ENCODE data around the gene UFC1.
A peak's percentile ranks its signal among the peaks of the same experiment; 100 is the strongest.

The UFC1 gene

DNA sequence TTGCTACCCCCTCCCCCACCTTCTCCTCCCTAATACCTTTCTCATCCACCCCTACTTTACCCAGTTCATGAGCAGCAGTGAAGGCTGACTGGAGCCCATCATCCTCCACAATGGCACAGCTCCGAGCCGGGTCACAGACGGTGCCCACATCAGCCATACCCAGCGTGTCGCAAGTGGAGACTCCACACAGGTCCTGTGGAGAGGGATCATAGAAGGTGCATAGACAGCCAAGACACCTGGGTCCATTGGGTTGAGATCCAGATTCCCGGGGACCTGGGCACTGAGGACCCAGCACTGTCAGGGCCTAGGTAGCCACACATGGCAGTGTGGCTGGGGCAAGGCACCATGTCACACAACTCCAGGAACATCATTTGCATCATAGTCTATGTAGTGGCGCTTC, 42.3 kb downstream of the UFC1 start:
- DNase-seq = no peak

DNA sequence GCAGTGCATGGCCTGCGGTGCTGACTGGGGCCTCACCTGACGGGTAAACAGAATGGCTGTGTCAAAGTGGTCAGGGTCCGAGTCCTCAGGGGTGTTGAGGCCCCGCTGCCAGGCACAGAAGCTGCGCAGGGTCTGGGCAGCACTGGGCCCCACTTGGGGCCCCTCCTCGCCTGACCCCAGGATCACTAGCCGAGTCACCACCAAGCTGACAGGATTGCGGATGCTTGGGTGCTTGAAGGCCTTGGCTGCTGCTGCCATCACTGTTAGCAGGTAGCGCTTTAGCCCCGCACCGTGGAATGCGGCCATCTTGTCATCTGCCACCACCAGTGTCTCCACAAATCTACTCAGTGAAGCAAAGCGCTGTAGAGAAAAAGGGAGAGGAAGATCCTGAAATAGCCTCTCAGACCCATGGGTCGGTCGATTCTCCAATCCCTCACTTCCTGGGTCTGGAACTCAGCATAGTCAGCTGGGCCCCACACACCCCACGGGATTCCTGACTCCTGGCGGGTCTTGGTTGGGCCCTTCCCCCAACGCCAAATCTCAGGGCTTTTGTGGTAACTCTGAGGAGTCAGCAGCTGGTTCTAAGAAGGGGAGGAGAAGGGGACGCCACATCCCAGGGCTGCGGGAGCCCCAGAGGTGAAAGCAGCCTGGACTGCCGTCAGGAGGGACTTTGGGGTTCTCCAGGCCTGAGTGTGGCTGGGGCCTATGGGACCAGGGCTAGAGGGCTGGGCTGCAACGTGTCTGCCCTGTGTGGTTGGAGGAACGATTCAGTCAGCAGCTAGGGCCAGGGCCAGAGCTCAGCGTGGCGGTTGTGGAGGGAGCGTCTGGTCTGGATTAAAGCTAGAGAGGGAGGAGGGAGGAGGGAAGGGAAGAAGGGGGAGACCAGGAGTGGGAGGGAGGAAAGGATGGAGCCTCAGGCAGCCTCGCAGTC, 43.0 kb downstream of the UFC1 start:
- no peak for DNase-seq

DNA sequence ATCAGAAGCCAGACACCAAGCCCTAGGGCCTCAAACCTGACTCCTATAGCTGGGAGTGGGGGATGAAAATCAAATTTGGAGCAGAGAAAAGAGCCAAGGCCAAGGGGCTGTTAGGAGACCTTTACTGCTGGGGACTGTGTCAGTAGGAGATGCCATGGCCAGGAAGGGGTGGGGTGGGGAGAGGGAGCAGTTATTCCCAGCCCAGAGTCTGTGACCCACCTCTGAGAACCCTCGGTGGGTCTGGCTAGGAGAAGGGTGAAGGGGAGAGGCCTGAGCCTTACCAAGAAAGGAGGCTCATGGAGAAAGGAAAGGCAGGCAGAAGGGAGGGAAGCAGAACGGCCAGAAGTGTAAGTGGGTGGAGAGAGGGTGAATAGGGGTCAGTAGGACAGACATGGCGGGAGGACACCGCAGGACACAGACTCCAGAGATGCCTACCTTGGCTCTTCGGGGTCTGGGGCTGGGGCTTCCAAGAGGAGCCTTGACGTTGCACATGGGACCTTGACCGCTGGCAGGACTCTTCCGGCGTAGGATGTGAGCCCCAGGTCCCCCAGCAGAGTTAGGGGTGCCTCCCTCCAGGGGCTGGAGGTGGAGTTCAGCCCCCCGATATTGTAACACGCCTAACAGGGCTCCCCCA, 43.9 kb downstream of the UFC1 start:
- no peak for DNase-seq

DNA sequence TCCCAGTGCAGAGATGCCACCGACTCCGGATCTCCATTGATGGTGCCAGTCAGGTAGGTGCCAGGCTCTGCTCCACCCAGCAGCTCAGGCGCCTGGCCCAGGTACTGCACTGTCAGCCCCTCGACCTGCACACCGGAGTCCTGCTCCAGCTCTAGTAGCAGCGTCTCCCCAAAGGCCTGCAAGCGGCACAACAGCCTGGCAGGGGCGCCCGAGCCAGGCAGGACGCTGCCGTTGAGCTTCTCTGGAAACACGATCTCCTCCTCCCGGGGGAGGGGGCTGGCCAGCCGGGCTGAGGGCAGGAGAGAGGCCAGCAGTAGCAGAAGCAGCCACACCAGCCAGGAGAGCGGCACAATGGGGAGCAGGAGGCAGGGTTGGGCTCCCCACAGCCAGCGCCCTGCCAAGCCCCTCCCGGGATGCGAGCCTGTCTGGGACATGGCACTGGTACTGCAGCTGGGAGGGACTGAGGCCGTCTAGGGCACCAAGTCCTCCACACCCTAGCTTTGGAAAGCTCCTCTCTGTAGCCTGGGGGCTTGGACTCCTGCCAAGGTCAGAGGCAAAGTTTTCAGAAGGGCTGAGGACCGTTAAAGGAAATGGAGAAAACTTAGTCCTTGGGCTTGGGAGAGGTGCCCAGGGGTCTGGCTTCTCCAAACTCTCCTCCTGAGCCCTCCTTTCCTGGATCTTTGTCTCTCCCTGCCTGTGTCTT, 44.6 kb downstream of the UFC1 start:
- DNase-seq = no peak

DNA sequence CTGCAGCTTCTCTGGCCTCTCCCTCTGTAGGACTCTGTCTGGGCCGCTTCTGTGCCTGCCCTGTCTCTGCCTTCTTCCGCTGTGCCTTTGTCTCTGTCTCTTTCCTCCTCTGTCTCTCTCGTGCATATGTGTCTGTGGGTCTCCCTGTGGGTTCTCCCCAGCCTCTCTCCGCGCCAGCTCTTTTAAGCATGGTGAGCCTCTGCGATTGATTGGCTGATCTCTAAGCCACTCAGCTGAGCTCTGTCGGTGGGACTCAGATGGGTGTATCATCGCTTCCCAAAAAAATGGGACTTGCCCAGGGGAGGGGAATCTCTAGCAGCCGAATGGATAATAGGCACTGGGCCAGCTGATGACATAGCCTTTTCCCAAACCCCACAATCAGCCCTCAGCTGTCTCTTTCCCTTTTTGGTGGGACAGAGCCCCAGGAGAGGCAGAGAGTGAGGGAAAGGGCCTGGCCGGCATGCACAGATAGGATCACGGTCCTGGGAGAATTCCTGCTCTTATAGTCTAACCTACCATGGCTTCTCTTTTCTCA, 45.2 kb downstream of the UFC1 start, which contains the start of gene ADAMTS4:
ADAMTS4 (minus strand) TSS at position 158 of the 535 bp plus-strand sequence. CDS start 427 bp downstream, outside the sequence.
- DNase-seq = no peak

DNA sequence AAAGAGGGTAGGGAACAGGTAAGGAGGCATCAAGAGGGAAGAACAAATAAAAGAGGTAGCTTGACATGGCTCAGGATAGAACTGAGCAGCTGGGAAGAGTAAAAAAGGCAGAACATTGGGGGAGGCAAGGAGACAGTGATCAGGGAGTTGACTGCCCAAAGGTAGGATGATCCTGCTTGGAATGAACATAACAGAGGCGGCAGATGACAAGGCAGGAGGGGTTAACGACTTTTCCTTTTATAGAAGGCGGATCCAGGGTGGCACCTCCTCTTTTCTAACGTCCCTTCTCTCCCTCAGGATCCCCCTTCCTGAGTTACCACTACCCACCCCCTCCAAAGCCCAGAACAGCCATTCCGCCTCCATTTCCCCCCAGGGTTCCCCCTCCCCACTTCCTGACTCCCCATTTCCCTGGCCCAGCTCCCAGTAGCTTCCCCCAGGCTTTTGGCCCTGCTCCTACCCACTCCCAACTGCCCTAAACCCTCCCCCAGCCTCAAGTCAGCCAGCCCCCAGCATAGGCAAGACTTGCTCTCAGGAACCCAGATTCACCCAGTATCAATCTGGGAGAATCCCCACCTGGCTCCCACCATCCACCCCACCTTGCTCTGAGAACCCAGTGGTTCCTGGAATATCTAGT, 45.8 kb downstream of the UFC1 start:
- no peak for DNase-seq

DNA sequence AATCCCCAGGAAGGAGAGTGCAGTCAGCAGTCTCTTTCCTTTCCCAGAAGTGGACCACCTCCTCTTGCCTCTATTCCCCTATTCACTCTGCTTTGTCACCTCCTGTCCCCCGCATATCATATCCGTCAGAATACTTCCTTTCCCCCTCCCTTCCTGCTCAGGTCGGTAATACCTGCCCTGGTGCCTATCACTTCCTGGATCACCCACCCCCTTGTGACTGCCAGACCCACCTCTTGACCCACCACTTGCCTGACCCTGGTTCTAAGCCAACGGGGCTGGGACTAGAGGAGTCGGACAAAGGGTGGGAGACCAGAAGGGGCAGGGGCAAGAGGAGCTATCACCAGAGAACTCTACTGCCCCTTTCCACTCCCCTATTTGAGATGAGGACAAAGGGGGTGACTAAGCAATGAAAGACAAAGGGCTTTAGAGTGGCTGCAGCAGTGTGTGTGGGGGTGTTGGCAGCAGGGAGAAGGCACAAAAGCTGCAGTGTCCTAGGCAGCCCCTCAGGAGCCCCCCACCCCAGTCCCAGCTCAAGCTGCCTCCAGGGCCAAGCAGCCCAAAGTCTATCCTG, 46.7 kb downstream of the UFC1 start:
- DNase-seq = no peak

DNA sequence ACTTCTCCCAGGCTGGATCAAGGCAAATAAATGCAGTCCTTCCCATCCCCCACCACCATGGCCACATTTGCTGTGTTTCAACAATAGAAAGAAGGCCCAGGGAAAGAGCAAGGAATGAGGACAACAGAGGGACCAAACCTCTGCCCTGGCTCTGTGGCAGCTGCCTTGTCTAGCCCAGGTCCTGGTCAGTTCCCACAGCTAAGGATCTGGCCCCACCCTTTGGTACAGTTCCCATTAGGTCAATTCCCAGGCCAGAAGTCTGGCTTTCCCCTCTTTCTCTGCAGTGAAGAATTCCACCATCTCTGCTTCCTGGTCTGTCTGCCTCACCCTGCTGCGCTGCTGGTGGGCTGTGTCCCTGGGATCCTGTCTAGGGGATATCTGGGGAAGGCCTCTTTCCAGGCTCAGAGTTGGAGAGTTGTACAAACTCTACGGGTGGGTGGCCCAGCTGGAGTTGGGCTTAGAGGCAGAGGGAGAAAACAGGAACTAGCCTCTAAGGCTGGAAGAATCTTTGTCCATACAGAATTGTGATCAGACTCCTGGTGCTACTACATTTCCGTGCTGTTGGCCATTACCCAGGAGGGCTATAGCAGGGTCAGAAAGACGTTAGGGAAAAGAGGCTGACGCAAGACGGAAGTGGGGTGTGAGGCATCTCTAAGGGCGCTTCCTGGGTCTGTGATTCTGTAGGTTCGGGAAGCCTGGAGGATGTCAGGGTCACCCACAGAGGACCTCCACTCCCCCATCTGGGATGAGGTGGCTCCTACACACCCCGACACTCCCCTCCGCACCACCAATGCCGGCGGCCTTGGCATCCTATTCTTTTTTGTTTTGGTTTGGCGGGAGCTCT, 47.4 kb downstream of the UFC1 start:
- DNase-seq = no peak

DNA sequence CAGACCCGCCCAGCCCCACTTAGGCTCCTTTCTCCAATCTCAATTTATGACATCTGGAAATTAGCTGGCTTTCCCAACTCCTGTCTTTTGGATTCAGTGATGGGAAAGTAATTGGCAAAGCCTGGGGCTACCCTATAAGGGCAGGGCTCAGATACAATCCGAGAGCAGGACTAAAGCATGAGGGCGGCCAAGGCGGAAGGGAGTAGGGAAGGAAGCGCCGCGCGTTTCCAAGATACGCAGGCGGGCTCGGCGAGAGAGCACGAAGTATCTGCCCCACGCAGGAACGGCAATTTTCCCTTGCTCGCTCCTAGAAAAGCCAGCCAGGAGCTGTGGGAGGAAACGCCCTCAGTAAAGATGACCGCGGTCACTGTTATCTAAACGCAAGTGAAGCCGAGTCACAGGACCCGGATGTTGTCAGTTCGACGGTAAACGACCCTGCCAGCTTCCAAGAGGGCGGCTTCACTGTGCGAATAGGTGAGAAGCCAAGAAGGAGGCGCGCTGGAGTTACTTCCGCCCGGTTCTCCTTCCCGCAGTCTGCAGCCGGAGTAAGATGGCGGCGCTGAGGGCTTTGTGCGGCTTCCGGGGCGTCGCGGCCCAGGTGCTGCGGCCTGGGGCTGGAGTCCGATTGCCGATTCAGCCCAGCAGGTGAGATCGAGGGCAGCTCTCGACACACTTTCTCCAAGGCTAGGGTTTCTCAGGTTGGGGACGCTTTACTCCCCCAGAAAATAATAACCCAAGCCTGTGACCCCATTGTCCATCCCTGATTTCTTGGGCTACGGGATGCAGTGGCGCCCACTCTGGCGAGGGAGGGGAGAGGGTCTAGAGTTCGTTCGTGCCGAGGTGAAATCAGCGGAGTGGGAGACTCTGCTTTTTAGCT, 48.3 kb downstream of the UFC1 start, which contains the start of gene NDUFS2:
NDUFS2 (plus strand) TSS at position 532 of the 877 bp plus-strand sequence; CDS start at position 551, 19 bp downstream.
- peak; percentile 97 for DNase-seq

DNA sequence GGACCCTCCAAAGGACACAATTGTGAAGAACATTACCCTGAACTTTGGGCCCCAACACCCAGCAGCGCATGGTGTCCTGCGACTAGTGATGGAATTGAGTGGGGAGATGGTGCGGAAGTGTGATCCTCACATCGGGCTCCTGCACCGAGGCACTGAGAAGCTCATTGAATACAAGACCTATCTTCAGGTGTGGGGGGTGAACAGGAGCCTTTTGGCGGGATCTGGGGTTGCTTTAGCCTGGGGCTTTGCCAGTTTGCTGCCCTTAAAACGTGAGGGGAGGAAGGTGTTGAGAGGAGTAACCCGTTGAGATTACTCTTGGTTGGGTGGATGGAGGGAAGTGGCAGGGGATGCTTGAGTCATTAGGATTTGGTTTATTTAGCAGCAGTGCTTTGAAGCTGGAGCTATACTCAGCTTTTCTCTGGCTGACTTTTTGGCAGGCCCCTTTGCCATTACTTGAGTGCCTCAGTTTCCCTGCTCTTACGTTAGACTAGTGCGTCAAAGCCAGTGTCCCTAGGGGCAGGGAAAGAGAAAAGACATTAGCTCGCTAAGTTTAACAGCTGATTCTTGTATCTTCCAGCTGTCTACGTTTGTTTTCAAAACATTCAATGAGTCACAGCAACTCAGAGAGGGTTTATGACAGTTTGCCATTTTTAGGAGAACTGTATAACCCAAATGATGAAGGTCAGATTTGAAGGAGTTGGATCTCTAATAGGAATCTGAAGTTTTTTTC, 52.8 kb downstream of the UFC1 start:
- DNase-seq = no peak

DNA sequence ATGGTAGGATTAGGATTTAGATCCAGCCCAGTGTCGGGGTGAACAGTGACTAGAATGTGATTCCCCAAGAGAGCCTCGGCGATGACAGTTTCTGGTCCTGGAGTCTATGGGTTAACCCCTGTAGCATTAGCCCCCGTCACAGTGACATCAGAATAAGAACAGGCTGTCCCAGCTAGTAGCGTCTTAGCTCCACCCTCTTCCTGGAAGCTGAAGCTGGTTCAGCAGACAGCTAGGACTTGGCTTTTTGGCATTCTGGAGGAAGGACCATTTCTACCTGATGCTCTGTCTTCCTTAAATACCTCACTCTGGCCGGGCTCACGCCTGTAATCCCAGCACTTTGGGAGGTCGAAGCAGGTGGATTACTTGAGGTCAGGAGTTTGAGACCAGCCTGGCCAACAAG, 53.4 kb downstream of the UFC1 start:
- DNase-seq = no peak
